HG03139 (cell line): ENCODE results near the gene AHRR.

Experiments used
- ATAC-seq: cut with Tn5 transposase; IDR thresholded peaks from one replicate; pipeline ENCODE4 v1.9.1; 2021; ENCODE audit not compliant: unreplicated experiment

Gene AHRR

DNA sequence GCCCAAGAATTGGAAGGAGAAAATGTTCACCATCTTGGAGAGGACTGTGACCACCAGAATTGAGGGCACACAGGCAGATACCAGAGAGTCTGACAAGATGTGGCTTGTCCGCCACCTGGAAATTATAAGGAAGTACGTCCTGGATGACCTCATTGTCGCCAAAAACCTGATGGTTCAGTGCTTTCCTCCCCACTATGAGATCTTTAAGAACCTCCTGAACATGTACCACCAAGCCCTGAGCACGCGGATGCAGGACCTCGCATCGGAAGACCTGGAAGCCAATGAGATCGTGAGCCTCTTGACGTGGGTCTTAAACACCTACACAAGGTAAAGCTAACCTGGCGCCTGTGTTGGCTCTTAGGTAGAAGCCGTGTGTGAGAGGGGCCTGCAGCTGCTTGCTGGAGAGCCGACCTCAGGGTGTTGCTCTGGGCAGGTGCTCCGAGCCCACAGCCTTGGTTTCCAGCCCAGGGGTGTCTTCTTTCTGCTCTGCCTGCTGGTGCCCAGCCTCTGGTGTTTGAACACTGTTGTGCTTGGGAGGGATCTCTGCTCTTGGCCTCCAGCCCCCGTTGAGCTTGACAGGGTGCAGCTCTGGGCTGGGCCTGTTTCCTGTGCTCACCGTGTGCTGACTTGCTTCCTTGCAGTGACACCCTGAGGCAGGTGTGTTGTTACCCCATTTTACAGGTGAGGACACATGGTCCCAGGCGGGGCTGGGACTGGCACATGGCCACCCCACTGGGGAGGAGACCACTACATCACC is 132.4 kb downstream of the AHRR start:
- ATAC-seq = no peak

DNA sequence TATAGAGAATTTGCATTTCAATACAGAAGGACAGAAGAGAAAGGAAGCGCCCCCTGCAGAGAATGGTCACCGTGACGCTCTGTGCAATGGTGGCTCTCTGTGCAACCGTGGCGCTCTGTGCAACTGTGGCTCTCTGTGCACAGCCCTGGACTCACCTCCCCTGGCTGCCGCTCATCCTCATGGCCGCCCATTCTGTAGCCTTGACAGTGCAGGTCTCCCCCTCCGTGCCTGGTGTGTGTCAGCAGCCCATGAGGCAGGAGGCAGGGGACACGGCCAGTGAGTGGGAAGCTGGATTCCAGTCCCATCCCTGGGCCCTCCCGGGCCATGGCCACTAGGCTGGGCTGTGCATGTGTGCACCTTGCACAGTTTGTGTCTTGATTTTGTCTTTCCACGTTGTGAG is 133.4 kb downstream of the AHRR start:
- no peak for ATAC-seq

DNA sequence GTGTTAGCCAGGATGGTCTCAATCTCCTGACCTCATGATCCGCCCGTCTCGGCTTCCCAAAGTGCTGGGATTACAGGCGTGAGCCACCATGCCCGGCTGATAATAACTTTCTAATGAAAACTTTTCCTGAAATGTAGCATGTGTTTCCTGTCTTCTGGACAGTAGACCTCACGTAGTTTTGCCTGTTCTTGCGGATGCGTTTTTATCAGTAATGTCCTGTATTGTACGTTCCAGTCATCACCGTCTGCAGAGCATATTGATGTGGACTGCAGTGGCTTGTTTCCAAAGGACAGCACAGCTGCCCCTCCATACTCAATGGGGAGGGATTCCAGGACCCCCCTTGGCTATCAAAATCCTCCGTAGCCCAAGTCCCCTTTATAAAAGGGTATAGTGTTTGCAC is 134.3 kb downstream of the AHRR start:
- ATAC-seq = no peak

DNA sequence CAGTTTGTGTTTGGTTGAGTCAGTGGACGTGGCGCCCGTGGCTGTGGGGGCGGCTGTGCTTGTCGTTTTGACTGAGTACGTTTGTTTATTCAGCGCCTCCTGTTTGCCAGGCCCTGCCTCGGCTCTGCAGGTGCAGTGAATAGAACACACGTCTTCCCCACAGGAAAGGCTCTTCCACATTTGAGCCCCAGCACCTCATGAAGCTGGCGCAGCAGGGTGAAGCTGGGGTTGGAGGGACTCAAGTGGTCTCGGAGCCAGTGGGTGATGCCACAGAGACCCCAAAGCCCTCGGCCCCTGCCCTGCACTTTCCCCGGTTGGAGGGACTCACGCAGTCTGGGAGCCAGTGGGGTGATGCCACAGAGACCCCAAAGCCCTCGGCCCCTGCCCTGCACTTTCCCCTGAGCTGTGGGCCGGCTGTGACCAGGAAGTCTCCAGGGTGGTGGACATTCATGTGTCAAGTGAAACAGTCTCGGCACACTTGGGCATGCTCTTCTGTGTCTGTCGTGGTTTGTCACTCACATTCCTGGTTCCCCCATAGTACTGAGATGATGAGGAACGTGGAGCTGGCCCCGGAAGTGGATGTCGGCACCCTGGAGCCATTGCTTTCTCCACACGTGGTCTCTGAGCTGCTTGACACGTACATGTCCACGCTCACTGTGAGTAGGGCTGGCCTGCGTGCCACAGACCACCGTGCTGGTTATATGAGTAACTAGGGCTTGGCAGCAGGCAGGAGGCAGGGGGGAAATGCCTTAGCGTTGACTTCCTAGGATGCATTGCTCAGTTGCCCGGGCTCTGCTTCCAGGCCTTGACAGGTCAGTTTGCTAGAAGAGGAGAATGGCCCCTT is 135.1 kb downstream of the AHRR start:
- ATAC-seq = no peak

DNA sequence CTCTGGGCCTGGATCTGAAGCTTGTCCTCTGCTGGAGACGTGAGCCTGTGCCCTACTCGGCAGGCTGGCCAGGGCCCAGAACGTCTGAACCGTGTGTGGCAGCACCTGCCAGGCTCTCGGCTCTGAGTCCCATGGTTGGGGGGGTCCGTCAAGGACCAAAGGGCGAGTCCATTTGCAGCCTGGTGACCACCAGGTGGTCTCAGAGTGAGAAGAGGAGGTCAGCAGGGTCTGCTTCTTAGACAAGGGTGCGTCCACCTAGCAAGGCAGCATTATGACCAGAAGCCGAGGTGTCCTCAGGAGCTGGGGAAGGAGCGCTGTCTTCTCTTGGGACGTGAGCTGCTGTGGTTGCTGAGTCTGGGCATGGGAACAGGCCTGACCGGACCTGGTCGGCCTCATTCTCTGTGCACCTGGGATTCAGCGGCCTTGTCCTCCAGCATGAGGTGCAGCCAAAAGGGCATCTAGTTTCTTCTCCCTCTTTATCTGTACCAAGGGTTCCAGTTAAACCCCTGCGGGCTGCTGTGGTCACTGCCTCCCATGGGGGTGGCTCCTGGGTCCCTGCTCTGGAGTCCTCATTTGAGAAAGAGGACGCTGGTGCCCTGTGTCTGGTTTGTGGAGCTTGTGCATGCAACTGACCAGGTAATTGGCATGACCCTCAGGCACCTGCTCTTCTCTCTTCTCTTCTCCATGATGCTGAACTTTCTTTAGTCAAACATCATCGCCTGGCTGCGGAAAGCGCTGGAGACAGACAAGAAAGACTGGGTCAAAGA is 135.9 kb downstream of the AHRR start:
- no peak for ATAC-seq

DNA sequence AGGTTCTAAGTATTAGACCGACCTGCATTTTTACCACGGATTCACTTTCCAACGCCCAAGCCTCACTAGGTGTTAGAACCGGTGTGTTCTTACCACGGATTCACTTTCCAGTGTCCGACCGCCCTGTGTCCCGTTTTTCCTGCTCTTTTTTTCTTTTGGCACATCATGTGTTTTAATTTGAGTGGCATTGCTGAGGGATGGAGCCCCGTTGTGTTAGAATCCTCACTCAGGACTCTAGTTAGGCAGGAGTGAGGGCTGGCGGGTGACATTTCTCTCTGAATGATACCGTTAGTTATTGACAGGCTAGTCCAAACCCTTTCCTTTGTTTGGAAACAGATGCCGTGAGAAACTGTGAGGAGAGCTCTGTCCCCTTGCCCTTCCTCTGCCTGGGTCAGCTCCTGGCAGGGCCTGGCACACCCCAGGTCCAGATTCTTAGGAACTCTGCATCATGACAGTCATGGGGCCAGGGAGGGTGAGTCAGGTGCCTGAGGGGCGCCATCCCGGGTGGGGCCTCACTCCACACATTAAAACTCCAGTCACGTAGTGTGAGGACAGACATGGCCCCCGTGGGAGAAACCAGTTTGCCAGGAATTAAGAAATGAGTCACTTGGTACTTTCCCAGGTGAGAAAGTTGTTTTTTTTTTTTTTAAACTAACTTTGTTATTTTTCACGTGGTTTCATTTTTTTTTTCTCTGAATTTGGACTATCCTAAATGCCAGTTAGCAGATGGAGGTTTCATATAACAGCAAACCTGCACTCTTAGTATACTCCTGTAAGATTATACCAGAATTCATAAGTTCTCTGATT is 137.2 kb downstream of the AHRR start:
- ATAC-seq = no peak

DNA sequence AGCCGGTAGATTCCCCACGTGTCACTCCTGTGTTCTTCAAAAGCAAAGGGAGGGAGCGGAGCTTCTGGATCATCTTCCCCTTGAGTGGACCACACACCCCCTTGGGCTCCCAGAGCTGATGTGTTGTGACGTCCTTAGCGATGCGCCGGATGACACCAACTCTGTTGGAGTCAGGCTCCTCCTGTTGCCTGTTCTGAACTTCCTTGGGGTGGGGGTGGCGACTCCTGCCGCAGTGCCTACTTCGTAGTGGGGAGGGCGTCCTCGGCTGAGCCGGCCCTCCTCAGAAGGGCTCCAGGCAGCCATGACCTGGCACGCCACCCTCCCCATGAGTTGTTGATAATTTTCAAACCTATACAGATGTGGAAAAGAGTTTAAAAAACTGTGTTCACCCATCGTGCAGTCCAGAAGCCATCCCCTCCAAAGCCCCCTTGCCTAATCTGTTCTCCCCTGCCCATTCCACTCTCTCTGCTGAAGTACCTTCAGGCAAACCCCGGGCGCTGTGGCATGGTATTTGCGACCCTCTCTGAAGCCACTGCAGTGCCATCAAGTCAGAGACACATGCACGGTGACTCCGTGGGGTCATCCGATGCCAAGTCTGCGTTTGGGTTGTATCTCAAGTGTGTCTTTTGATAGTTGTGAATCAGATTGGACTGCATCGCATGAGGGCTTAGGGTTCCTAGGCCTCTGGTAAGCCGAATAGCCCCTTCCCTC is 138.2 kb downstream of the AHRR start:
- ATAC-seq = no peak

DNA sequence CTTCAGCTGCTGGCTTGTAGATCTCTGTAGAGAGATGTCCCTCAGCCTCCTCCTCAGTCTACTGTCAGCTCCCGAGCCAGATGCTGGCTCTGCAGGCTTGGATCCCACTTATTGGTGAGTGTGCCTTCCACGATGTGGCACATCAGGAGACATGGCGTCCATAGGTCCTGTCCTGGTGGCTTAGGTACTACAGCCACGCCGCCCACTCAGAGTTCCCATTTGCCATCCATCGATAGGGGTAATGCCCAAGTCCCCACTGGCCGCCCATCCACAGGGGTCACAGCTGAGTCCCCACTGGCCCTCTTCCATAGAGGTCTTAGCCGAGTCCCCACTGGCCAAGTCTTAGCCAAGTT is 138.7 kb downstream of the AHRR start:
- ATAC-seq = no peak

DNA sequence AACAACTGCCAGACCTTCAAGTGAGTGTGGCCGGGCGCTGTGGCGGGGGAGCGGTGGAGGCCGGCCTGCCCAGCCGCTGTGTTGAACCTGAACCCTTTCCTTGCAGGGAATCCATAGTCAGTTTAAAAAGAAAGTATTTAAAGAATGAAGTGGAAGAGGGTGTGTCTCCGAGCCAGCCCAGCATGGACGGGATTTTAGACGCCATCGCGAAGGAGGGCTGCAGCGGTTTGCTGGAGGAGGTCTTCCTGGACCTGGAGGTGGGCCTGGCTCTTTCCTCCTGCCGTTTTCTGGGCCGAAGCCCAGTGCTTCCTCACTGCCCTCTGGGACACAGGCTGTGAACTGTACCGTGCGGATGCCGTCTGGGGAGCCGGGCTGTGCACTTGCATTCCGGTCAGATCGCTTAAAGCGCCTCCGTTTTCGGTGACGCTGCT is 140.6 kb downstream of the AHRR start:
- ATAC-seq = no peak

DNA sequence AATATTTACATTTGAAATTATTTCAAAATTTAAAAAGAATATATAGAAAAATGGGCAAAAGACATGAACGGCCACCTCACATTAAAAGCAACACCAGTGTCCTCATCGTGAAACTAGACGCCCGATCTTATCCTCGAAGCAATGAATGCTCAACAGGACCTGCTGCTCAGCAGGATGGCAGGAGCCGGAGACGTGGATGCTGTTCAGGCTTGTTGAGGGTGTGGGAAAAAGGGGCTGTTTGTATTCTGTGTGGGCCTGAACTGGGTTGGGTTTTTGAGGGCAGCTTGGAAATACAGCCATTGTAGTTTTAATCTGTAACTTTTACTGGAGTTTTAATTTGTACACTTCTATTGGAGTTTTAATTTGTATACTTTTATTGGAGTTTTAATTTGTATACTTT is 141.8 kb downstream of the AHRR start:
- no peak for ATAC-seq

DNA sequence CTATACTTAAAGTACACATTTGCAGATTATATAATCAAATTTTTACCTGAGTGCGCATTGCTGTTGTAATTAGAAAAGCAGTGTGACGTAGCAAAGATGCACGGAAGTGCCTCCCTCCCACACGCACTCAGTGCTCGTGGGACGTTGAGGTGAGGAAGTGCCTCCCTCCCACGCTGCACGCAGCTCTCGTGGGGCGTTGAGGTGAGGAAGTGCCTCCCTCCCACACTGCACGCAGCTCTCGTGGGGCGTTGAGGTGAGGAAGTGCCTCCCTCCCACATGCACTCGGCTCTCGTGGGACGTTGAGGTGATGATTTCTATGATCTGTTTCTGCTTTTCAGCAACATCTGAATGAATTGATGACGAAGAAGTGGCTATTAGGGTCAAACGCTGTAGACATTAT is 142.4 kb downstream of the AHRR start:
- no peak for ATAC-seq

DNA sequence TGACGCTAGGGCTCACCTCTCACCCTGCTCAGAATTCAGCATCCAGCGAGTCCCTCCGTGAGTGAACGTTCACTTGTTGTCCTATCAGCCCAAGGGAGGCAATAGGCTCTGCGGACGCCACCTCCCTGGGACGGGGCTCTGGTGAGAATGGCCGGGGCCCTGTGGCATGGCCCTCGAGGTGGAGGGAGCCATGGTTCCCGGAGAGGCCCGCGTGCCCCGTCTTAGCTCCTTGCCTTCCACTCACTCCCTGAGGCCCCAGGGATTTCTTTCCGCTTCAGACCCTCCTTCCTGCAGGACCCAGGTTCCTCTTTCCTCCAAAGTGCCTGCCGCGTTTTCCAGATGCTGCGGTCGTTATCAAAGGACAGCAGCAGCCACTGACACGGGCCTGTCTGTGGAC is 142.9 kb downstream of the AHRR start:
- no peak for ATAC-seq

DNA sequence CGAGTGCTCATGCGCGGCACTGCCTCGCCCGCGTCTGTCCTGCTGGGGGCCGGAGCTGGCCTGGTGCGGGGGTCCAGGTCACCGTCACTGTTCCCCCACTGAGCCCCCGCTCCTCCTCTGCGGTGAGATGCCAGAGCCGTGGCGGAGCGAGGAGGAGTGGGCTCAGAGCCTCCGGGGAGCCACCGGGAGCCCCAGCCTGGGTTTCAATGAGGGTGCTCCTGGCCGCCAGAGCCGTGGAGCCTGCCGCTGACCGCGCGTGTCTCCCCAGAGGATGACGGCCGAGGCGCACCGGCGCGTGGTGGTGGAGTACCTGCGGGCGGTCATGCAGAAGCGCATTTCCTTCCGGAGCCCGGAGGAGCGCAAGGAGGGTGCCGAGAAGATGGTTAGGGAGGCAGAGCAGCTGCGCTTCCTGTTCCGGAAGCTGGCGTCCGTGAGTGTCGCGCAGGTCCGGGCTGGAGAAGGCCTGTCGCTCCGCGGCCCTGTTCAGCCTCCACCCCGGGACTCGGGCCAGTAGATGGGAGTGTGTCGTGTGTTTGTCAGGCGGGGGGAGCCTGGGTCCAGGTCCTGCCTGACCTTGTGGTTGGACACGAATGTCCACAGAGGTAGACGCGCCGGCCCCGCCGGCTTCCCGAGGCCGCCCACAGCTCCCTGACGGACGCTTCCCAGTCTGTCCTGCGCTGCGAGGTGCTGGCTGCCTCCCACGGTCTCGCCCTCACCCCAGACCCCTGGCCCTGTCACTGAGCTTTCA is 143.5 kb downstream of the AHRR start:
- no peak for ATAC-seq

DNA sequence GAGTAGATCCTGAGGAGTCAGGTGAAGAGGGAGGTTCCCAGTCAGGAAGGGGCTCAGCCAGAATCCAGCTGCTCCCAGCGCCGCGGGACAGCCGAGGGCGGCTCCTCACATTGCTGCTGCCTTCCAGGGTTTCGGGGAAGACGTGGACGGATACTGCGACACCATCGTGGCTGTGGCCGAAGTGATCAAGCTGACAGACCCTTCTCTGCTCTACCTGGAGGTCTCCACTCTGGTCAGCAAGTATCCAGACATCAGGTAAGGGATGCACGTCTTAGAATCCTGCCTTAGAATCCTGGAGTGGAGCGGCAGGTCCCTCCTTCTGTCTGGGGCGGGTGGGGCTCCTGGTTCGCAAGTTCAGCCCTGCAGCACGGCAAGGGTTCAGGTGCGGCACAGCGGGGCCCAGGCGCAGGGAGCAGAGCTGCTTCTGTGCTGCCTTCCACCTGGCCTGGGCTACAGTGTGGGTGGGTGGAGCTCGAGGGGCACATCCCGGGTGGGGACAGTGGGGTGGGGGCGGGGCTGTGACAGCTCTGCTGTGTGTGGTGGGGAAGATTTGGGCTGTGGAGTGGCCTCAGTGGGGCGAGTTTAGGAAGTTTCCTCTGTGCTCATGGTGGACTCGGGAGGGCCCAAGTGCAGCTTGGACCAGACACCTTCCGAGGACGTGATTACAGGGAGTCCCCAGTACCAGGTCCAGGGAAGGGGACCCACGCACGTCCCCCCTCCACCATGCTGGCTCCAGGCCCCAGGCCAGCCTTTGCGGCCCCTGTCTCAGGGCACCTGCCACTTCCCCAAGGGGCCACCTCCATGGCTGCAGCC is 144.3 kb downstream of the AHRR start:
- no peak for ATAC-seq

DNA sequence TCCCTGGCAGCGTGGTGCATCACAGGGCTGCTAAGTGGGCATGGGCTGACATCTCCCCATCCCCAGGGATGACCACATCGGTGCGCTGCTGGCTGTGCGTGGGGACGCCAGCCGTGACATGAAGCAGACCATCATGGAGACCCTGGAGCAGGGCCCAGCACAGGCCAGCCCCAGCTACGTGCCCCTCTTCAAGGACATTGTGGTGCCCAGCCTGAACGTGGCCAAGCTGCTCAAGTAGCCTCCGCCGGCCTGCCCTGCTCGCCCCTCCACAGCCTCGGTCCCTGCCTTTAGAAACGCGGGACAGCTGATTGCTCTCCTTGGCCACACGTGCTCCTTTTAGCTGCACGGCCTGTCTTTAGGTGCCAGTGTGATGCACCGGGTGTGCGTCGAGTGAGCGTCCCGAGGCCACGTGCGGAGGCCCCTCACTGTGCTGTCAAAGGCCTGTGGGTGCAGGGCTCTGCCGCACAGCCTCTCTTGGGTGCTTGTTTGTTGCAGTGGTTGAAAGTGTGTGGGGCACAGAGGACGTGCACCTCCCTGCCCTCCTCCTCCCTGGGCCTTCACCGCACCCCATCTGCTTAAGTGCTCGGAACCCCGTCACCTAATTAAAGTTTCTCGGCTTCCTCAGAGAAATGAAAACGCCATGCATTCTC is 145.3 kb downstream of the AHRR start:
- ATAC-seq = no peak

DNA sequence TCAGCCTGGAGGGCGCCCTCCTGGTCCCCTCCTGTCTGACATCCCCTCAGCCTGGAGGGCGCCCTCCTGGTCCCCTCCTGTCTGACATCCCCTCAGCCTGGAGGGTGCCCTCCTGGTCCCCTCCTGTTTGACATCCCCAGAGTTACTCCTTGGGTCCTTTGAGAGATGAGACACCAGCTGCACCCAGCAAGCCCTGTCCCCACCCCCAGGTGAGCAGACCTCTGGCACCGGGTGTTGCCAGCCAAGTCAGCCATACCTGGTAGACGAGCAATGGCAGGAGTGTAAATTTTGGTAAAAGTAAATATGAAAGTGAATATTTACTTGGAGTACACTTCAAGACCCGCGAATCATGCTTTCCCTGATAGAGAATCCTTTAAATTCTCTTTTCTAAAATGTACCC is 146.9 kb downstream of the AHRR start:
- no peak for ATAC-seq

DNA sequence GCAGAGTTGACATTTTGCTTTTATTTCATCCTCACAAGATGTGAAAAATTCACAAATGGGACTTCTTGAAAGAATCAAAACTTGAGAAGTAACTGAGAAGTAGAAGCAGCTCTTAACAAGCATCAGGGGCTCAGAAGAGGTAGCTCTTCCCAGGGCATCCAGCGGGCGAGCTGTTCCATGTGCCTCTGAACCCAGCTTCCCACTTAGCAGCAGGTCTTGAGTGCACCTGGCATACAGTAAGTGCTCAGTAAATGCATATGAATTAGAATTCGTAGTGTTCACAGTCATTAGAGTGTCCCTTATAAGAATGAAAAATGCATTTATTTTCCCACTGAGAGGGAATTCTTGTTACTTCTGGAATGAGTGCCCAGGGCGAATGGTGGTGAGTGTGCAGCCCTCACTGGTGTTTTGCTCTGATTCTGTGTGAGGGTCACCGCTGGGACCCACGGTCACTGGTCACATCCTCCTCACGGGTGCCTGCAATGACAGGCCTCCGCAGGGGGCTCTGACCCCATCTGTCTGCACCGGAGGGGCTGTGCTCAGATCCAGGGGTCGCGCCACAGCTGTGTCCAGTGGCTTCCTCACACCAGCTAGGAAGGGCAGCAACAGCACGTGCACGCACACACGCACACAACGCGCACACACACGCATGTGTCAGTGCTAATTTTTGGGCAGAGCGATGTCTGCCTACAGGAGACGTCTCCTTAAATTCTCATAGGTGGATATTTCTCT is 148.4 kb downstream of the AHRR start:
- no peak for ATAC-seq
